HG02678 (cell line): Measurements from ENCODE around the gene AVEN.

Experiments used
- ATAC-seq: cut with Tn5 transposase; IDR thresholded peaks from one replicate; pipeline ENCODE4 v1.9.1; 2021; ENCODE audit warnings: mild to moderate bottlenecking, moderate library complexity; ENCODE audit not compliant: unreplicated experiment

The AVEN gene

DNA sequence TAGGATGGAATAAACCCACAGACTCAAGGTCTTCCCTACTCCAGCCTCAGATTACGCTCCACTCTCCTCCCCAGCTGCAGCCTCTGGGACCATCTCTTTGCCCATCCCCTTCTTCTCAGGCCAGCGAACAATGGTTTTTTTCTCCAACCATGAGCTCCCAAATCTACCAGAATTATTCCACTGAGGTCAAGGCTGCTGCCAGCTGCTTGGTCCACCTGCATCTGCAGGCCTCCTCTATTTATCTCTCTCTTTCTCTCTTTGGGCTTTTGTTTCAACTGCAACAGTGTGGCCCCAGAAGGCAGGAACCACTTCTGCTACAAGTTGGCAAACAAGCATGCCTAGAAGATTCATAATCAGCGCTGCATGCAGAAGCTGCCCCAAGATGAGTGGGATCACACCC is 51.6 kb downstream of the AVEN start:
- no peak for ATAC-seq

GRCh38 chr15:33985751-33986150 is 53.3 kb downstream of the AVEN start:
- no peak for ATAC-seq

GRCh38 chr15:33985287-33985686 is 53.7 kb downstream of the AVEN start:
- no peak for ATAC-seq

GRCh38 chr15:33982516-33982915 is 56.5 kb downstream of the AVEN start:
- no peak for ATAC-seq

DNA sequence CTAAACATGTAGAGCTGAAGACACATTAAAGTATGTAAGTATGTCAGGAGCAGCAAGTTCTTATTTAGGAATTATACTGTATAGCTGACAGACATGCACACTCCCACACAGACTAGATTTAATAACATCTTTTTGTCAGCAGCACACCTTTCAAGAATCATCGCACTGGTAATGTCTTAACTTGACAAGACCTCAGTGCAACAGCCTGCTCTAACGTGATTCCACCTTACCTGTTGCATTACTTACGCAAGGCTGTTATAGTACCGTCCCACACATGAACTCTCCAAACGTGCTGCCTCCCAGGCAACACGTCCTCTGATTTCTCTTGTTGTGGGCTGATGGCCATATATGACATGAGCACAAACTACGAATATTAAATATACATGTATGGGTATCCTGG is 58.8 kb downstream of the AVEN start:
- no peak for ATAC-seq

- ATAC-seq = no peak
These were observed 63.9 kb downstream of the AVEN start for GRCh38 chr15:33975022-33975565.

- no peak for ATAC-seq
These were observed 67.2 kb downstream of the AVEN start for GRCh38 chr15:33971811-33972210.

DNA sequence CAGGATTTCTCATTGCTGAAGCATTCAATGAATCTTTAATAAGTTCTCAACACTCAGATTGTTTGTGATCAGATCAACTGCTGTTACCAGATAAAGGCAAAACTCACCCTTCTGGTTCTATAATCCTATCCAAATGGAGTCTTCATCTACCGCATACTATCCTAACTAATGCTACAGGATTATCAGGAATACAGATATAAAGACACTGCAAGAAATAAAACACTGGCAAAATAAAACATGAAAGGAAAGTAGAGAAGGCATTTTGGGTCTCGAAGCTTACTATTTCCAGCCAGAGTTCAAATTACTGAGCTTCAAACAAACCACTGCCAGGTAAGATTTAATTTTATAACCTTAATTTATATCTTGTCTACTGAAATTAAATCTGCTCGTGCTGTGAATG is 70.2 kb downstream of the AVEN start:
- no peak for ATAC-seq

DNA sequence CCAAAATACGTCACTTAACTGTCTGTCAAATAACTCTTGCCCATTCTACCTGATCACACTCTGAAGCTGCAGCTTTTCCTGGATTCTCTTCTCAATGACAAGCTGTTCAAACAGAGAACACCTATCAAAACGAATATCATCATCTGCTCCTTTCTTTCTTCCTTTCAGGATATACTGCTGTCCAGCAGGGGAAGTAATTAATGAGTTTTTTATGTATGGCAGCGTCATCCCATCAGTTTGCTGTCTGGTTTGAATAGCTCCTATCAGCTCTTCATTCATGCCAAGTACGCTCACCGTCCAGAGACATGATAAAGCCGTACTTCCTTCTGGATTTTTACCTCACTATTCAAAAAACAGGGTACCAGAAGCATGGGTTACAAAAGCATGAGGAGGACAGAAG is 70.8 kb downstream of the AVEN start, which contains the start of gene CHRM5:
Gene CHRM5, plus strand, starts transcription at position 274 of the 400 bp plus-strand sequence. CDS start 94,221 bp downstream, outside the sequence.
- no peak for ATAC-seq

DNA sequence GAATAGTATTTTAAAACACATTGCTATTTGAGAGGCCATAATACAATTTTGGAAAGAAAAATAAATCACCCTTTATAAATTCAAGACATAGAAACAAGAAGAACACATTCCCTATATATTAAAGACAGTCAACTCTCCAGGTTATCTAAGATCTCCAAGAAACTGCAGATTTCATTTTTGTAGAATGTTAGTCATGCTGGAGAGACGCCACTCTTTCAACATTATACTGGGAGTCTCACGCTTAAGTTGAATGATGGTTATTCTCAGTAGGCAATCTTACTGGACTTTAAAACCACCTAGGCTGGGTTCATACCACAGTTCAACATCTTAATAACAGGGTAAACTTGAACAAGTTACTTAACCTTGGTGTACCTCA is 74.4 kb downstream of the AVEN start:
- ATAC-seq = no peak

GRCh38 chr15:33963831-33964664 is 75.0 kb downstream of the AVEN start:
- peak; percentile 52 for ATAC-seq

GRCh38 chr15:33960549-33960935 is 78.5 kb downstream of the AVEN start:
- ATAC-seq = no peak

- no peak for ATAC-seq
These were observed 79.0 kb downstream of the AVEN start for GRCh38 chr15:33959844-33960548.

DNA sequence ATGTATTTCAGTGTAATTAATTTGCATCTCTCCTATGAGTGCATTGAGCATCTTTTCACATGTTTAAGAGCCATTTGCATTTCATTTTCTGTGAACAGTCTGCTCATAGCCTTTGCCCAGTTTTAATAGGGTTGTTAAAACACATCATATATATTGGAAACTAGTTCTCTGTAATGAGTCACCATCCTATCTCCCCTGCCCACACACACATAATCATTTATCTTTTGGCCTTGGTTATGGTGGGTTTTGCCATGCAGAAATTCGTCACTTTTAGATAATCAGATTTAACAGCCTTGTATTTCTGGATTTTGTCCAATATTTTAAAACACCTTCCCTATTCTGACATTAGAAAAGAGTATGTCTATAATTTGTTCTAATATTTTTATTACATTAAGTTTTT is 82.6 kb downstream of the AVEN start:
- no peak for ATAC-seq

GRCh38 chr15:33955945-33956344 is 83.1 kb downstream of the AVEN start:
- ATAC-seq = no peak

- no peak for ATAC-seq
These were observed 92.9 kb downstream of the AVEN start for GRCh38 chr15:33946152-33946551.

DNA sequence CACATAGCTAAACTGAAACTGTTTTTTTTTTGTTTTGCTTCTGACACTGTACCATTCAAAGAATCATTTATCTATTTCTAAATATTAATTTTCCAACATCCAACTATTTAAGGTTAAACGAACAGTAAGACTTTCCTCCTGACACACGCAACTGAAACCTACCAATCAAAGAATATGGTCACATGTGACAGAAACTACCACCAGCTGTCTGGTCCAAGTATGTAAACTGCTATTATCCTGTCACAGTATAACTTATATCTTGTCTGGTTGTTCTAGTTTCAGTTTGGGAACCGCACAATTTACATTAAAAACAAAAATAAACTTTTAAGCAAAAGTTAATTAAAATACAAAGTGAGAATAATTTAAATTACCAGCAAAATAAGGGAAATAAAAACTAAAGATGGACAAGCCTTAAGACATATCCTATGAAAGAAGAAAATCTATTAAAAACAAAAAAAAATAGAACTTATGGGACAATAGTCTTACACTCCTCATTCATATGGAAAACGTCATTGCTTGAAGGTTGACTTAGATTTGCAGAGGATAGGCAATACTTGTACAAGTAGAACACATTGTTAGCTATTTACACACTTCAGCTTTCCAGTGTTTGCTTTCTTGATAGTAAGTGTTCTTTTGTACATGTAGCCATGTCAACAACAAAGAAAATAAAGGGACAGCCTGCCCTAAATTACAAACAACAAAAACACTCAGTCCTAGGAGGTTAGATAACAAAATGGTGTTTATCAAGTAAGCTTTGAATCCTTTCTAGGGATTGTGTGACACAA is 97.5 kb downstream of the AVEN start:
- peak; percentile 86 for ATAC-seq

DNA sequence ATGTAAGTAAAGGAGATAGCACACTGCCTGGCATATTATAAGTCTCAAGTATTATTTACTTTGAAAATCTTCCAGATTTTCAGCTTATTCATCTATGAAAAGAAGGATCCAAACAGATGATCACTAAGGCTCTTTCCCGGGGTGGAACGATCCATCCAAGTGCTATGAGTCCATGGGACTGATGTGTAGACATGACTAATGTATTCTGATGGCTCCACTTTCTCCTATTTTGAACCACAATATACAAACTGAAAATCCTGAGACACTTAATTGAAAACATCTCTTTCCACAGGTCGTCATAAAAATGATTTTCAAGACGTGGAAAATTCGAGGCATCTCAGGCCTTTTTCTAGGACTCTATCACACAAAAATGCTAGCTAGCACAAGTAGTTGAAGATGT is 104.1 kb downstream of the AVEN start:
- no peak for ATAC-seq

GRCh38 chr15:33934396-33934795 is 104.6 kb downstream of the AVEN start:
- no peak for ATAC-seq

GRCh38 chr15:33932734-33933133 is 106.3 kb downstream of the AVEN start:
- no peak for ATAC-seq

DNA sequence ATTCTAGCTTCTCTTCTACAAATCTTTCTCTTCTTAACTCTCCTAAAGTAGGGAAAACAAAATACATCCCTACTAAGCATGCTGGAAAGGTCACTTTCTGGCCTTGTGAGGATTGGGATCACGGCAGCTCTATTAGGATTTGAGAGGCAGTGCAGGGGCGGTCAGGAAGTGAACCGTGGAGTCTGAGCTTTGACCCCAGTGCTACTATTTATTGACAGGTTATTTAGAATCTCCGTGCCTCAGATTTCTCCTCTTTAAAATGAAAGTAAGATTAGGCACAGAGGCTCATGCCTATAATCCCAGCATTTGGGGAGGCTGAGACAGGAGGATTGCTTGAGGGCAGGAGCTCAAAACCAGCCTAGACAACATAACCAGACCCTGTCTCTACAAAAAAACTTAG is 112.7 kb downstream of the AVEN start:
- no peak for ATAC-seq
